Fibroblast of lung (primary cell): ENCODE measurements around the gene UPK3B.
A peak's percentile ranks its signal among the peaks of the same experiment; 100 is the strongest.

Source experiments
- EZH2 ChIP-seq: IDR thresholded peaks from 2 replicates; pipeline ENCODE4 v1.5.1; 2012; ENCODE audit warnings: low read length, control low read depth, mild to moderate bottlenecking; ENCODE audit errors: missing control alignments
- TF ChIP-seq, protein P1 (sequence below), 2 donors: IDR thresholded peaks in 1 of 2; conservative IDR thresholded peaks in 1 of 2; 1 replicate in 1 of 2; 2 replicates in 1 of 2; pipeline ENCODE4 v1.5.1; 2011 to 2012; ENCODE audit warnings: low read length in 2 of 2, control low read depth in 1 of 2, inconsistent platforms in 1 of 2, low read depth in 1 of 2, mild to moderate bottlenecking in 1 of 2

GRCh38 chr7:76512941-76513816 is 2.8 kb downstream of the UPK3B start:
- no peak for TF ChIP-seq EZH2
- TF ChIP-seq, protein P1, sequence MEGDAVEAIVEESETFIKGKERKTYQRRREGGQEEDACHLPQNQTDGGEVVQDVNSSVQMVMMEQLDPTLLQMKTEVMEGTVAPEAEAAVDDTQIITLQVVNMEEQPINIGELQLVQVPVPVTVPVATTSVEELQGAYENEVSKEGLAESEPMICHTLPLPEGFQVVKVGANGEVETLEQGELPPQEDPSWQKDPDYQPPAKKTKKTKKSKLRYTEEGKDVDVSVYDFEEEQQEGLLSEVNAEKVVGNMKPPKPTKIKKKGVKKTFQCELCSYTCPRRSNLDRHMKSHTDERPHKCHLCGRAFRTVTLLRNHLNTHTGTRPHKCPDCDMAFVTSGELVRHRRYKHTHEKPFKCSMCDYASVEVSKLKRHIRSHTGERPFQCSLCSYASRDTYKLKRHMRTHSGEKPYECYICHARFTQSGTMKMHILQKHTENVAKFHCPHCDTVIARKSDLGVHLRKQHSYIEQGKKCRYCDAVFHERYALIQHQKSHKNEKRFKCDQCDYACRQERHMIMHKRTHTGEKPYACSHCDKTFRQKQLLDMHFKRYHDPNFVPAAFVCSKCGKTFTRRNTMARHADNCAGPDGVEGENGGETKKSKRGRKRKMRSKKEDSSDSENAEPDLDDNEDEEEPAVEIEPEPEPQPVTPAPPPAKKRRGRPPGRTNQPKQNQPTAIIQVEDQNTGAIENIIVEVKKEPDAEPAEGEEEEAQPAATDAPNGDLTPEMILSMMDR (conservative IDR thresholded peaks at IDR 0.05 in 1 of 2, IDR thresholded peaks at IDR 0.05 in 1 of 2; ENCODE audit: low read depth in 1 of 2, low read length in 2 of 2) = peak; percentile 6 to 35
